GM18505 (cell line): ENCODE measurements around the gene MRPL58.
"Not testable (repeated sequence)": the region's sequence is repeated elsewhere in the genome, so short reads cannot be mapped to it uniquely, and the experiment has no call there.

ENCODE experiments used
- ATAC-seq: cut with Tn5 transposase; IDR thresholded peaks from one replicate; pipeline ENCODE4 v1.9.1; 2021; ENCODE audit not compliant: unreplicated experiment
- POLR2A ChIP-seq: IDR thresholded peaks from 4 replicates; pipeline ENCODE4 v1.6.1; 2011; ENCODE audit warnings: borderline replicate concordance; ENCODE audit not compliant: insufficient read depth, insufficient read length; ENCODE audit errors: extremely low read depth

The MRPL58 gene

GRCh38 chr17:75012346-75013091 is at the start of gene MRPL58:
MRPL58 (plus strand) TSS chr17:75012670; CDS start chr17:75012687, 17 bp downstream.
- ATAC-seq = peak; percentile 86
- TF ChIP-seq POLR2A = peak; percentile 81

- ATAC-seq = no peak
- no peak for TF ChIP-seq POLR2A
These were observed 48.8 kb upstream of the MRPL58 start for GRCh38 chr17:74963656-74964055.

DNA sequence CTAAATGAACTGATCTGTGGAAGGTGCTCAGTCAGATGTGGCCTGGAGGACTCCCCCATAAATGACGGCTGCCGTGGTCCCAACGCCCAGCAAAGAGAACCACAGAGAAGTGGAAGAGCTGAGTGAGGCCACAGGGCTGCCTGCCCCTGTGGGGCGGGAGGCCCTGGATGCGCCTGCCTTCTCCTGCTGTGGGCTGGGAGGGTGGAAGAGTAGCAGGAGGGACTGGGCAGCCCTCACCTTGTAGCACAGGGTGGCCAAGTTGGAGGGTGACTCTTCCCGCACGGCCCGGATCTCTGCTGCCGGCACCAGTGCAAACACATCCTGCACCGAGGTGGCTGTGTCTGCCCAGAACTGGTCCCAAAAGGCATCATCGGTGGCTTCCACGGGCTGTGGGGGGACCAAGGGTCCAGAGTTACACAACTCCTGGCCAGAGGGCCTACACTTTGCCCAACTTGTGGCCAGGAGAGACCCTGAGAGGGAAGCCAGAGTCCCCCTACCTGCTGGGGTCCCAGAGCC is 48.2 kb upstream of the MRPL58 start:
- no peak for ATAC-seq
- TF ChIP-seq POLR2A = no peak

DNA sequence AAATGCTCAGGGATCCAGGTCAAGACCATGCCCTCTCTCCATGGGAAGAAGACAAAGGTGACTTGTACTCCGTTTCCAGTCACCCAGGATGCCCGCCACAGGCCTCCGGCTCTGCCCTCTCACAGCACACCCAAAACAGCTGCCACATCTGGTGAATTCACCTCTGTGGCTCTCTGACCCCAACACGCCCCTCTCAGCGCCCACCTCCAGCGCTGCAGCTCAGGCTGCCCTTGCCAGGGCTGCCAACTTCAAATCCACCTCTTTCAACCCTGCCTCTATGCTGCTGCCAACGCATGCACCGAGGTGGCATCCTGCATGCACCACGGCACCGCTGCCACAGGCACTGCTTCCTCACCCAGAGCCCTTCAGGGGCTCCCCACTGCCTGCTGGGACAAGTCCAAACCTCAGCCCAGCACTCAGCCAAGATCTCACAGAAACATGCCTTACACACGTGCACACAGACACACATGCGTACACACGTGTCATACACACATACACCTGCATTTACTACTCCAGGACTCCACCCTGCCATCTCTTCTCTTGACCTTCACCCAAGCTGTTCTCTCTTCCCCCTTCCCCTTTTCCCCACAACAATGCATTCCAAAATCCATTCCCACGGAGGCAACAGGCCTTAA is 47.4 kb upstream of the MRPL58 start:
- no peak for TF ChIP-seq POLR2A
- no peak for ATAC-seq

DNA sequence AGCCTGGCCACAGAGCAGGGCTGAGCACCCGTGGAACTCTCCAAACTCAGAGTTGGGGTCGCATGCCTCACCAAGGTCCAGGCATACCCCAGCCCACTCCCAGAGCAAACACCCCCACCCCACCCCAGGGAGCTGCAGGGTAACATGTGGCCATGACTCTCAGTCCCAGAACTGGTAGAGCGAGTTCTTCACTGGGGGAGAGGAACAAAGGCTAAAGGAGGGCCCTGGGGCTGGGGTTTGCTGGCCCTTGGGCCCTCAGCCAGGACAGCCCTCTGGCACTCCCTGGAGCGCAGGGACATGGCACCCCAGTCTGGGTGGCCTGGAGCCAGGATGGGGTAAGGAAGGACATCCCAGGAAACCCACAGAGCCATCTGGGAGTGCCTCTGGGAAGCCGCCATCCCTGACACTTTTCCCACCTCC is 44.1 kb upstream of the MRPL58 start:
- ATAC-seq = no peak
- TF ChIP-seq POLR2A = no peak

- not testable (repeated sequence) for ATAC-seq
These were observed 43.0 kb upstream of the MRPL58 start for GRCh38 chr17:74969501-74969900.

- TF ChIP-seq POLR2A = no peak
- no peak for ATAC-seq
These were observed 42.1 kb upstream of the MRPL58 start for GRCh38 chr17:74970395-74970794.

DNA sequence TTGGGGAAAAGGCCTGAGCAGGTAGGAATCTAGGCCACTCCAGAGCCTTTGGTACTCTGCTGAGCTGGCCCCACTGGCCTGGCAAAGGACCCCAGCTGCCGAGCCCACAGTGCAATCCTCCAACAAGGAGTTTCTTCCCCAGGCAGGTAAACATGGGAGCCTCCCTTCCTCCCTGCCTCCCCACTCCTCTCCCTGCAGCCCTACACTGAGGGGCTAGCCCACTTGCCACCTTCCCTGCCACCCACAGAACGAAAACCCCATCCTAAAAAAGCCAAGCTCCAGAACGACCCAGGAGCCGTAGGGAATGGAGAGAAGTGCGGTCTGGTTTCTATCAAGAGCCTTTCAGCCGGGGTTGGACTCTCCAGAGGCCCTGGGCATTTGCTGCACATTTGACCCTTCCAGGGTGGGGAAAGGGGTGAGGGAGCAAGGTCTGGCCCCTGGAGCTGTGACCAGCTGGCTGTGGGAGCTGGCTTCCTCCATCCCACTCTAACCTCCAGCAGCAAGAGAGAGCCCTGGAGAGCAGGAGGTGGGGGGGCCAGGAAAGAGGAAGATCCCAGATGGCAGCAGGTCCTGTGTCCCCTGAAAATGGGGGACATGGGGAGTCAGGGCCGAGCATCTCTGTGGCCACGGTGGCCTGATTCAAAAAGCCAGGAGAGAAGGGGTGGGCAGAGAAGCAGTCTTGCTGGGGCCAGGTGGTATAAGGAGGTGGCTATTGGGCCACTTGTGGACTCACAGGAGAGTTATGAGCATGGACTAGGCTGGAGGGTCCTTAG is 41.2 kb upstream of the MRPL58 start:
- TF ChIP-seq POLR2A = no peak
- ATAC-seq = no peak

GRCh38 chr17:74971842-74972106 is 40.7 kb upstream of the MRPL58 start:
- ATAC-seq = no peak
- TF ChIP-seq POLR2A = no peak

- no peak for ATAC-seq
- TF ChIP-seq POLR2A = no peak
These were observed 40.1 kb upstream of the MRPL58 start, which contains the start of gene HID1 for GRCh38 chr17:74972107-74972972. HID1 (minus strand) TSS chr17:74972759; CDS start chr17:74972656, 103 bp downstream.

DNA sequence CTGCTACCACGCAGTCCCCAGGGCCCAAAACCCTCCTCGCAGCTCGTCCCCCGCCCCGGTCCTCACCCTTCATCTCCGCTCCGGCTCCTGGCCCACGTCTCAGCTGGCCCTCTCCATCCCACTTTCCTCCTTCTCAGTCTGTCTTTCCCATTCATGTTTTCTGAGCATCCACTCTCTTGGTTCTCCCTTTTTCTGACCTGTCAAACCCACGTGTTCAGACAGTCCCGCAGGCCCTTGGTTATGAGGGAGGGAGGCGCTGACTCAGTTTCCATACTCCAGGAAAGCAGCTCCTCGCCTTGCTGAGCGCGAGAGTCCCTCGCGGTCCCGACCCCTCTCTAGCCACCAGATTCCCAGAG is 39.5 kb upstream of the MRPL58 start:
- TF ChIP-seq POLR2A = no peak
- no peak for ATAC-seq

DNA sequence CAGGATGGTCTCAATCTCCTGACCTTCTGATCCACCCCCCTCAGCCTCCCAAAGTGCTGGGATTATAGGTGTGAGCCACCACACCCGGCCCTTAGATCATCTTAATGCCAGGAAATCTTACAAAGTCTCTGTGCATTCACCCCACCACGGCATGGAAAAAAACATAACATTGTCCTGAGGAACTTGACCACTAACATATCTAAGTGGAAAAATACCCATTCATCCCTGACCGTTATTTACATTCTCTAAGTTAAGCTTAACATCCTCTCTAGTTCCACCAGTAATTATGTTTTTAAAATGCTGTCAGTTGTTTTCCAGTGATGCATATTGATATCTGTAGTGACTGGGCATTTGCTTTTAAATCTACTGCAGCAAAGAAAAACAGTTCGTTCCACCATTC is 36.5 kb upstream of the MRPL58 start:
- no peak for ATAC-seq
- TF ChIP-seq POLR2A = no peak

DNA sequence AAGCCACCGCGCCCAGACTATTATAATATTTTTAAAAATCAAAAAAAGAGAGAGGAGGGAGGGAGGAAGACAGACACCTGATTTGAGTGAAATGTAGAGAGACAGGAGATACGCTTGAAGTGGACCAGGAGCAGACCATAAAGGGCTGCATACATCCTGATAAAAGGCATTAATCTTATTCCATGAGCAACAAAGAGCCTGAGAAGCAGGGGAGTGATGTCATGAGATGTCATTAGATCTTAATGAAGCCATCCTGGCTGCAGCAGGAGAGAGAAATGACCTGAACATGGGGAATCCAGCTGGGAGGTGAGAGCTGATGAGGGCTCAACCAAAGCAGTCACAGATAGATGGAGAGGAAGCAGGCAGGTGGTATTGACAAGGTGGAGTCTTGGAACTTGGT is 34.7 kb upstream of the MRPL58 start:
- TF ChIP-seq POLR2A = no peak
- no peak for ATAC-seq
